LNCAP (cell line): ENCODE measurements around the gene TP53TG5.

Experiments
- TF ChIP-seq, protein P1 (sequence below): fragments of 450-650 bp; IDR thresholded peaks from 2 replicates; pipeline ENCODE4 v1.5.1; 2017; ENCODE audit warnings: mild to moderate bottlenecking

The TP53TG5 gene

DNA sequence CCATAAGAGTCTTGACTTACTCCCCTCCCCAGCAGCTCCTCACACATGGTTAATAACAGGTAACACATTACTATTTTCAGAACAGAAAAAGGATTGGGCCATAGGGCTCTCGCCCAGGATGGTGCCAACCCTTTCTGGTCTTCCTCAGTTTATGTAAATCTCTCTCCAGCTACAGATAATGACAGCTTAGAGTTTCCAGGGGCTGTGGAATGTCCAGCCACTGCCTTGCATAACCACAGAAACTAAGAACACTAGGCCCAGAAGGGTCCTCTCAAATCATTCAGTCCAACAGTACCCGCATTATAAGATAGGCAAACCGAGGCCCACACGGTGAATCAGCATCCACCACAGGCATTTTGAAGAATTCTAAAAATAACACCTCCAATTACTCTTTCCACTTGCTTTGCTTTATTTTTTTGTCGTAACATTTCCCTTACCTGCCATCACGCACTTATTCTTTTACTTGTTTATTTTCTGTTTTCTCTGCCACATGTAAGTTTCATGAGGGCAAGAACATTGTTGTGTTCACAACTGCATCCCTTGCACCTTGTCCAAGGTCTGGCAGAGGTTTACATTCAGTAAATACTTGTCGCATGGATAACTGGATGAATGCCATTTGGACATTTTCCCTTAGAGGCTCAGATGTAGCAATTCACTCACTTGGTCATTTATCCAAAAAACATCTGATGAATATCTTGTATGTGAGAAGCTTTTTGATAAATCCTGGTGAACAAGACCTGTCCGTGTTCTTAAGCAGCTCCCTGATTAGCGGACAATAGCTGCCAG lies 23.5 kb downstream of the TP53TG5 start:
- TF ChIP-seq, protein P1, sequence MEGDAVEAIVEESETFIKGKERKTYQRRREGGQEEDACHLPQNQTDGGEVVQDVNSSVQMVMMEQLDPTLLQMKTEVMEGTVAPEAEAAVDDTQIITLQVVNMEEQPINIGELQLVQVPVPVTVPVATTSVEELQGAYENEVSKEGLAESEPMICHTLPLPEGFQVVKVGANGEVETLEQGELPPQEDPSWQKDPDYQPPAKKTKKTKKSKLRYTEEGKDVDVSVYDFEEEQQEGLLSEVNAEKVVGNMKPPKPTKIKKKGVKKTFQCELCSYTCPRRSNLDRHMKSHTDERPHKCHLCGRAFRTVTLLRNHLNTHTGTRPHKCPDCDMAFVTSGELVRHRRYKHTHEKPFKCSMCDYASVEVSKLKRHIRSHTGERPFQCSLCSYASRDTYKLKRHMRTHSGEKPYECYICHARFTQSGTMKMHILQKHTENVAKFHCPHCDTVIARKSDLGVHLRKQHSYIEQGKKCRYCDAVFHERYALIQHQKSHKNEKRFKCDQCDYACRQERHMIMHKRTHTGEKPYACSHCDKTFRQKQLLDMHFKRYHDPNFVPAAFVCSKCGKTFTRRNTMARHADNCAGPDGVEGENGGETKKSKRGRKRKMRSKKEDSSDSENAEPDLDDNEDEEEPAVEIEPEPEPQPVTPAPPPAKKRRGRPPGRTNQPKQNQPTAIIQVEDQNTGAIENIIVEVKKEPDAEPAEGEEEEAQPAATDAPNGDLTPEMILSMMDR: no peak

DNA sequence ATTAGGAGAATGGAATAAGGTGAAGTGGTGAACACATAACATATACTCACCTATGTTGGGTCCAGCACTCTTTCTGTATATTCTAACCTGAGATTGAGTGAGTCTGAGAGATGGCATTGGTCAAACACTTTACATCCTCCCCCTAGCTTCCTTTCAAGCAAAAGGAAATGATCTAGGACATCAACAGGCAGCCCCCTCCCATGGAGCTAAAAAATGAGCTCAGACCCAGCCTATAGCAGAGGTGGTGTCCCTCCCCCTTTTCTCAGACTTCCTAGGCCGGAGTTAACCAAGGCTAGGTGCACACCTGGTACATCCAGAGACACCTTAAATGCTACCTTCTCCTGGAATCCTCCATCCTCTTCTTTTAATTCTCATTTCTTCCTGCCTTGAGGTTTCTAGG lies 24.4 kb downstream of the TP53TG5 start:
- TF ChIP-seq, protein P1: no peak

DNA sequence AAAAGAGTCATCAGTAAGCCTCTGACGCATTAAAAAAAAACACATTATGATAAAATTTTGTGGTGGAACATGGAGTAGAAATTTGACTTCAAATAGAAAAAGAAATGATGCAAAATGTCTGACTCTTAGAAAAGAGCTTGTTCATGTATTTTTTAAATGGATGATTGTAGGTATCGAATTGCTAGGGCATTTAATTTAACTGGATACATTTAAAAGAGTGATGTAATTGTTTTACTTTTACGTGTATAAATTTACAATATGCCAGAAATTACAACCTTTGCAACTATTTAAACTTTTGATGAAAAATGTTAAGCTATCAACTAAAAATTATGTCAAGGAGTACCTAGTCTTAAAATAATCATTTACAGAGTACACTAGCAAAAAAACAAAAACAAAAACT lies 25.4 kb downstream of the TP53TG5 start:
- TF ChIP-seq, protein P1: no peak

DNA sequence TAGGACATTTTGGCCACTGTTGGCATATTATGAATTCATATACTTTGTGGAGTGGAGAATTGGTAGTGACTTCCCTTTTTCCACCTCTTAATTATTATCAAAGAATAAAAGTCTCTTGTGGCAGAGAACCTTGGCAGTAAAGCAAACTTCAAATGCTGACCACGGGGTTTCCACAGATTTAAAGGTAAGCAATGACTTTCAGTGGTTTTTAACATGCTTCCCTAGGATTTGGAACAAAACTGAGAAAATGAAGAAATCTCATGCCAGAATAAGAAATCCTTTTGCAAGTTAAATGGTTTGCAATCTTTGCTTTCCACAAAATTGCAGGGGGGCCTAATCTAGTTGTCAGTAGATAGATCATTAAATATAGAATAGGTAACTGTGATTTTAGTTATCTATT lies 27.9 kb downstream of the TP53TG5 start:
- TF ChIP-seq, protein P1: no peak

DNA sequence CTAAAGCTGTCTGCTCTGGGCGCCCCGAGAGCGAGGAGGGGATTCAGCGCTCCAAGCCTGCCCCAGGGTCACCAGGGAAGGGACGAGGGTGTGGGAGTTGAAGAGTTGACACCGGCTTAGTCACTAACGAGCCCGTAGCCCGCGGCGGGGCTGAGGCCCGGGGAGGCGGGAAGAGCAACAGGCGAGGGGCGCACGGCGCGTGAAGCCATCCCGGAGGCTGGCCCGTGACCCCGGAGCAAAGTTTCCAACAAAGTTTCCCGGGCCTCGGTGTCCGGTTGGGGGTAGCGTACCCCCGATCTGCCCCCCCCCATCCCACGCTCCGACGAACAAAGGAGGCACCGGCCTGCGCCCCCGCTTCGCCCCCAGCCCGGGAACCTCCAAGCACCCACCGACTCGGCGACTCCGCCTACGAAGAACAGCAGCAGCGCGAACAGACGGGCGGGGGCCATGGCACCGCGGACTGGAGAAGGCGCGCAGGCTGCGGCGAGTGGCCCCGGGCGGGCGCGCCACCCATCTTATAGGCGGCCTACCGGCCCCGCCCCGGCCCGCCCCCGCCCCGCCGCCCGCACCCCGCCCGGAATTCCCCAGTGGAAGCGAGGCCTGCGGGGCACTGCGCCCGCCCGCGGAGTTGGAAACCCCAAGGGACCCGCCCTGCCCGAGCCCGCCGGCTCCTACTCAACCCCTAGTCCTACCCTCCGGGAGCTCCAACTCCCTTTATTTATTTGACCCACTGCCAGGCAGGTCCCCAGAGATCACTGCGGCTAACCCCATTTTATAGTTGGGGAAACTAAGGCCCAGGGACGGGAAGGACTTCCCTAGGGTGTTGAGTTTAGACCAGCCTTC lies 30.0 kb downstream of the TP53TG5 start, which contains the start of gene SDC4:
SDC4 (minus strand) TSS at position 489 of the 843 bp plus-strand sequence; CDS start at position 449, 40 bp downstream.
- TF ChIP-seq, protein P1: no peak

DNA sequence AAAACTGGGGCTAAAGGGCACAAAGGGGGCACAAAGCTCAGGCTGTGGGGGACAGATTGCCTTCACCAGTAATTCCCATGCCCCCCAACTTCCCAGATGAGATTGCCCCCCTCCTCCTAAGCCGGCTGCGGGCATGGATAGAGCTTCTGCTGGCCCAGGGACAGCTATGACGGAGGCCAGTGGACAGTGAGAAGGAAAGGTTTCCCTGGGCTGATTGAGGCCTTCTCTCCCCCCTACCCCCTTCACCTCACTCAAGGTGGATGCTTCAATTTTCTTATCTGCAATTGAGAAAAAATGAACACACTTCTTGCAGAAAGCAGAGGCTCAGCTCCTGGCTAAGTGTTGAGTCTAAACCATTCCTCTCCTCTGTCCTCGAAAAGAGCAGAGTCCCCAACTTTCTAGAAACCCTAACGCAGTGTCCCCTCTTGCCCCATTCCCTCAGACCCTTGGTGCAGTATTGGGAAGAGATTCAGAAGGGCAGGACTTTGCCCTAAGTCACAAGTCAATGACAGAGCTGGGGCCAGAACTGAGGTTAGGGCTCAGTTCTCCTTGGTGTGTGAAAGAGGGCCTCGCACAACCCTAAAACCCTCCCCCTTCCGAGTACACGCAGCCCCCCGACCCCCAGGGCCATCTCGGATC lies 30.7 kb downstream of the TP53TG5 start:
- TF ChIP-seq, protein P1: no peak

DNA sequence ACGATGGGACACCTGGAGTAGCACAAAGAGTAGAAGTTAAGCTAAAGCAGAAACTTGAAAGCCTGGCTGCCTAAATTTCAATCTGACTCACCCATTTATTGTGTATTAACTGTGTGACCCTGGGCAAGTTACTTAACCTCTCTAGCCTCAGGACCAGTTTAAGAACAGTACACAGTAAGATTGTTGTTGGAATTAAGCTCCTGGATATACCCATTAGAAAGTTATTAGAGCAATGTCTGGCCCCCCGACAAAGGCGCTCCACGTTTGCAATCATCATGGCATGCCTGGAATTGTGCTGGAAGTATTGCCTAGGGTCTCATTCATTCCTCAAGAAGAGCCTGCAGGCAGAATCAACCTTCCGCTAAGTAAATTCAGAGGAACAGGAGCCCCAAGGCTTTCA lies 31.3 kb downstream of the TP53TG5 start:
- TF ChIP-seq, protein P1: no peak
